ENCODE data around the gene PLPP3. TPM values are rescaled to one million over a fixed set of nuclear protein-coding genes. Genes with fewer than 3 reads are reported as not detected.

Gene PLPP3
- total RNA-seq, 2 experiments from 2014 or later = not detected

DNA sequence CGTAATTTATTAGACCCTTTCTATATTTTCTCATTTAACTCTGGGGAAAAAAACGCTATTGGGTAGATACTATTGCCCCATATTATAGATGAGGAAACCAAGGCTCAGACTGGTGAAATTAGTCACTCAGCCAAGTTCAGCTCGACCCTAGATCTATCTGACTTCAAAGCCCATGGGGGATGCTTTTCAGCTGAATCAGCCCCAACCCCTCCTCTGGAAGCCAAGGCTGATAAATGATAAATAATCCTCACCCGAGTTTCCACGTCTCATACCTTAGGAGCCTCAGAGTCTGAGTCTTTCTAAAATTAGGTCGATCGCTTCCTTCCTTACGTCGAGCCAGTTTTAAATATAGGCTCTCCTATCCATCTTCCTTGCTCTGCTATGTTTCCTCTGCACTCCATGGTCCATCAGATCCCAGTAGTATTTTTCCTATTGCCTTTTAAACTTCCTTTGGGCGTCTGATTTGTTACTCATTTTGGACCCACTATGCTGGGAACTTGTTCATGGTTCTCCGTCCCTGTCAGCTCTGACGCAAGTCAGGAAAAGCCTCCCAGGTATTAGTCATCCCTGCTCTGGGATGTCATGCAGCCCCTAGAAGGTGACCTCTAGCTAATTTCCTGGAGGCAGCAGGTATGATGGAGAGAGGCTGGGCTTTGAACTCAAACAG lies 122.8 kb downstream of the PLPP3 start:
- no peaks in the 10 kb centered on the region for H3K4me1 ChIP-seq (ENCODE audit: insufficient read depth, low read length)

GRCh38 chr1:56453417-56454078 lies 125.8 kb downstream of the PLPP3 start:
- intact Hi-C loops (cut with DNase I, micrococcal nuclease) = no loop called here

More for the DNA sequence above, 122.8 kb downstream of the PLPP3 start:
- H3K27me3 Mint-ChIP-seq = no peaks in the 10 kb centered on the region
- no peak overlapping the region for H3K4me3 ChIP-seq (ENCODE audit: low read length)
- H3K9me3 ChIP-seq (ENCODE audit: control insufficient read depth in 1 of 2, insufficient read depth in 1 of 2, low read length in 2 of 2) = no peaks in the 10 kb centered on the region
- ATAC-seq (ENCODE audit: poor library complexity) (no peak), DNase-seq (no peak)
- H3K4me1 Mint-ChIP-seq (ENCODE audit: low read depth) = no peaks in the 10 kb centered on the region
- peaks cover 2% of the 10 kb centered on the region for H3K9me3 Mint-ChIP-seq
- no peaks in the 10 kb centered on the region for H3K36me3 ChIP-seq (ENCODE audit: insufficient read depth, low read length)
- H3K4me3 Mint-ChIP-seq = no peak overlapping the region
- H3K27ac Mint-ChIP-seq = no peak overlapping the region
- no peaks in the 10 kb centered on the region for H3K36me3 Mint-ChIP-seq (ENCODE audit: low read depth)
- peaks cover 0 to 4% of the 10 kb centered on the region in 2 experiments for H3K27me3 ChIP-seq (ENCODE audit: control insufficient read depth in 1 of 2, insufficient read depth in 2 of 2, low read length in 2 of 2)
- intact Hi-C loops (cut with DNase I, micrococcal nuclease) = no loop called here
- ChIA-PET POLR2A (no interaction called here), CTCF (no interaction called here)
- no peak overlapping the region for H3K27ac ChIP-seq (ENCODE audit: low read depth in 1 of 2, low read length in 2 of 2)
- TF ChIP-seq, protein P1, sequence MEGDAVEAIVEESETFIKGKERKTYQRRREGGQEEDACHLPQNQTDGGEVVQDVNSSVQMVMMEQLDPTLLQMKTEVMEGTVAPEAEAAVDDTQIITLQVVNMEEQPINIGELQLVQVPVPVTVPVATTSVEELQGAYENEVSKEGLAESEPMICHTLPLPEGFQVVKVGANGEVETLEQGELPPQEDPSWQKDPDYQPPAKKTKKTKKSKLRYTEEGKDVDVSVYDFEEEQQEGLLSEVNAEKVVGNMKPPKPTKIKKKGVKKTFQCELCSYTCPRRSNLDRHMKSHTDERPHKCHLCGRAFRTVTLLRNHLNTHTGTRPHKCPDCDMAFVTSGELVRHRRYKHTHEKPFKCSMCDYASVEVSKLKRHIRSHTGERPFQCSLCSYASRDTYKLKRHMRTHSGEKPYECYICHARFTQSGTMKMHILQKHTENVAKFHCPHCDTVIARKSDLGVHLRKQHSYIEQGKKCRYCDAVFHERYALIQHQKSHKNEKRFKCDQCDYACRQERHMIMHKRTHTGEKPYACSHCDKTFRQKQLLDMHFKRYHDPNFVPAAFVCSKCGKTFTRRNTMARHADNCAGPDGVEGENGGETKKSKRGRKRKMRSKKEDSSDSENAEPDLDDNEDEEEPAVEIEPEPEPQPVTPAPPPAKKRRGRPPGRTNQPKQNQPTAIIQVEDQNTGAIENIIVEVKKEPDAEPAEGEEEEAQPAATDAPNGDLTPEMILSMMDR (IDR thresholded peaks at IDR 0.05) = no peak

DNA sequence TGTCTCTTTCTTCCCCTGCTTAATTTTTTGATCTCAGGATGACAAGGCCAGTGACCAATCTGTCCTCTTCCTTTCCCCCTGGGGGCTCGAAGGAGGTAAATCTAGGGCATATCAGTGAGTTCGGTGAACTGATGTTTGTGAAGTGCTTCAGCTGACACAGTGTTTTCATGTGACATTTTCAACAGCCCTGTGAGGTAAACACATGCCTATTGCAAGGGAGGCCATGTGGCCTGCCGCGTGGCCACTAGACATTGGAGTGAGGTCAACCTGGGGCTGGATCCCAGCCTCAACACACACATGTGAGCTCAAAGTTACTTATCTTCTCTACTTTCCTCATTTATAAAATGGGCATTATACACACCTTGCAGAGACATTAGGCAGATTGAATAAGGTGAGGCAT lies 126.3 kb downstream of the PLPP3 start:
- H3K9me3 ChIP-seq (ENCODE audit: control insufficient read depth in 1 of 2, insufficient read depth in 1 of 2, low read length in 2 of 2) = no peaks in the 10 kb centered on the region
- Mint-ChIP-seq H3K9me3 (no peaks in the 10 kb centered on the region), H3K27me3 (no peaks in the 10 kb centered on the region), H3K27ac (no peak overlapping the region), H3K36me3 (ENCODE audit: low read depth) (no peaks in the 10 kb centered on the region), H3K4me3 (no peak overlapping the region), H3K4me1 (ENCODE audit: low read depth) (no peaks in the 10 kb centered on the region)
- ChIA-PET POLR2A (no interaction called here), CTCF (no interaction called here)
- no peak for ATAC-seq (ENCODE audit: poor library complexity)
- no peak overlapping the region for H3K27ac ChIP-seq (ENCODE audit: low read depth in 1 of 2, low read length in 2 of 2)
- H3K36me3 ChIP-seq (ENCODE audit: insufficient read depth, low read length) = no peaks in the 10 kb centered on the region
- no peak for DNase-seq
- no peaks in the 10 kb centered on the region for H3K4me1 ChIP-seq (ENCODE audit: insufficient read depth, low read length)
- intact Hi-C loops (cut with DNase I, micrococcal nuclease) = no loop called here
- peaks cover 0 to 4% of the 10 kb centered on the region in 2 experiments for H3K27me3 ChIP-seq (ENCODE audit: control insufficient read depth in 1 of 2, insufficient read depth in 2 of 2, low read length in 2 of 2)
- H3K4me3 ChIP-seq (ENCODE audit: low read length) = no peak overlapping the region
- TF ChIP-seq, protein P1 (IDR thresholded peaks at IDR 0.05) = no peak

More at GRCh38 chr1:56453417-56454078, 125.8 kb downstream of the PLPP3 start:
- TF ChIP-seq, protein P1 (IDR thresholded peaks at IDR 0.05) = no peak
- no peaks in the 10 kb centered on the region for H3K4me1 ChIP-seq (ENCODE audit: insufficient read depth, low read length)
- H3K4me3 ChIP-seq (ENCODE audit: low read length) = no peak overlapping the region
- DNase-seq (no peak), ATAC-seq (ENCODE audit: poor library complexity) (no peak)
- H3K9me3 ChIP-seq (ENCODE audit: control insufficient read depth in 1 of 2, insufficient read depth in 1 of 2, low read length in 2 of 2) = no peaks in the 10 kb centered on the region
- no peaks in the 10 kb centered on the region for H3K4me1 Mint-ChIP-seq (ENCODE audit: low read depth)
- ChIA-PET CTCF (no interaction called here), POLR2A (no interaction called here)
- H3K27me3 ChIP-seq (ENCODE audit: control insufficient read depth in 1 of 2, insufficient read depth in 2 of 2, low read length in 2 of 2) = peaks cover 0 to 4% of the 10 kb centered on the region in 2 experiments
- no peak overlapping the region for H3K4me3 Mint-ChIP-seq
- H3K9me3 Mint-ChIP-seq = no peaks in the 10 kb centered on the region
- no peaks in the 10 kb centered on the region for H3K27me3 Mint-ChIP-seq
- H3K27ac Mint-ChIP-seq = no peak overlapping the region
- H3K36me3 Mint-ChIP-seq (ENCODE audit: low read depth) = no peaks in the 10 kb centered on the region
- H3K36me3 ChIP-seq (ENCODE audit: insufficient read depth, low read length) = no peaks in the 10 kb centered on the region
- H3K27ac ChIP-seq (ENCODE audit: low read depth in 1 of 2, low read length in 2 of 2) = no peak overlapping the region
